PFSK-1 (cell line): ENCODE measurements around the gene TRAF3IP3.

Experiments
- POLR2AphosphoS5 ChIP-seq: IDR thresholded peaks from 2 replicates; pipeline ENCODE4 v1.6.1; 2012; ENCODE audit warnings: low read depth, mild to moderate bottlenecking, control low read depth, low read length, moderate library complexity
- REST ChIP-seq, 2 experiments: IDR thresholded peaks; 2 replicates each; pipeline versions ENCODE4 v1.6.1 to v1.8.0; 2011 to 2012; ENCODE audit warnings: low read depth in 2 of 2, low read length in 2 of 2, control low read depth in 1 of 2, inconsistent platforms in 1 of 2, mild to moderate bottlenecking in 1 of 2, moderate library complexity in 1 of 2; ENCODE audit not compliant: insufficient read depth in 1 of 2

- TF ChIP-seq POLR2AphosphoS5 (no peak), REST (IDR thresholded peaks at IDR 0.05; ENCODE audit: insufficient read depth in 1 of 2, low read depth in 2 of 2, low read length in 2 of 2) (no peak)
These were observed 53.8 kb downstream of the TRAF3IP3 start for GRCh38 chr1:209809611-209810010.
